Activated naive CD4-positive, alpha-beta T cell treated with anti-CD3 and anti-CD28 coated beads, Interleukin-2, amount 10 ng/mL, durations not matched to agents 7 days and 5 days (primary cell): Measurements from ENCODE around the gene KLRF1.

Source experiments
- CTCF ChIA-PET: fragments of 350-600 bp; sonication (Branson Sonifier 250); formaldehyde crosslinking; loops from one replicate; lab custom pipeline; 2021; ENCODE audit warnings: antibody characterized with exemption; lab: Charles Lee
- DNase-seq: peaks from one replicate; pipeline ENCODE4 v3.0.0-alpha.2; 2020
- H3K27ac Mint-ChIP-seq: one replicate; pipeline ENCODE4 v1.8.0; 2021; ENCODE audit warnings: mild to moderate bottlenecking, moderate library complexity, mixed read lengths
- H3K27me3 Mint-ChIP-seq: one replicate; pipeline ENCODE4 v1.8.0; 2021; ENCODE audit warnings: mild to moderate bottlenecking, mixed read lengths
- H3K36me3 Mint-ChIP-seq: one replicate; pipeline ENCODE4 v1.8.0; 2021; ENCODE audit warnings: mixed read lengths
- H3K4me1 Mint-ChIP-seq: one replicate; pipeline ENCODE4 v1.8.0; 2021; ENCODE audit warnings: mixed read lengths
- H3K4me3 Mint-ChIP-seq: one replicate; pipeline ENCODE4 v1.8.0; 2021; ENCODE audit warnings: mild to moderate bottlenecking, moderate library complexity, mixed read lengths
- H3K9me3 Mint-ChIP-seq: one replicate; pipeline ENCODE4 v1.8.0; 2021; ENCODE audit warnings: mixed read lengths

KLRF1 gene

DNA sequence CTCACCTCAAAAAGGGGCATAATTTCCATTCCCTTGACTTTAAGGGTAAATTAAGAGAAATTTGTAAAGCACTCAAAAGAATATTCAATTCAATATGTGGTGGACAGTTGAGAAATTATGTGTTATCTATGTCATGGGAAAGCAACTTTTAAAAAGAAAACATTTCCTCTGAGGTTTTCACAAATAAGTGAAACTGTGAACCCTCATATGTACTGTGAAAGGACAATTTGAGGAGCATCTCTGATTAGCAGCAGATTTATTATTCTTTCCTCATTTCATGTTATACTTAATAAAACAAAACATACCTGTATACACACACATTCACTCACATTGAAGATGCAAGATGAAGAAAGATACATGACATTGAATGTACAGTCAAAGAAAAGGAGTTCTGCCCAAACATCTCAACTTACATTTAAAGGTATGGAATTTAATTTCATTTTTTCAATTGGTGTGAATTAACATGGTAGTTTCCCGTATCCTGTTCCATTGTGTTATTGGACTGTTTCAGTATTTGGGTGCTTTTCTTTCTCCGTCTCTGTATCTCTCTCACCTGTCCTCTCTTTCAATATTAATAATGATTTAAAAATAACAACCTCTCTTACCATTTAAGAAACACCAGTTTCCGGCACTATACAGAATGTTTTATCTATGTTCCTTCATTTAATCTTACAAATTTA is at the start of gene KLRF1:
KLRF1 (plus strand) TSS at position 273 of the 680 bp plus-strand sequence; CDS start at position 337, 64 bp downstream.
- CTCF ChIA-PET: no interaction called here
- no peaks in the 10 kb centered on the region for H3K9me3 Mint-ChIP-seq
- no peak for DNase-seq
- peaks cover 27% of the 10 kb centered on the region for H3K27me3 Mint-ChIP-seq
- H3K27ac Mint-ChIP-seq: no peak within 1 kb of the TSS
- no peaks in the 10 kb centered on the region for H3K36me3 Mint-ChIP-seq
- no peaks in the 10 kb centered on the region for H3K4me1 Mint-ChIP-seq
- H3K4me3 Mint-ChIP-seq: no peak within 1 kb of the TSS

DNA sequence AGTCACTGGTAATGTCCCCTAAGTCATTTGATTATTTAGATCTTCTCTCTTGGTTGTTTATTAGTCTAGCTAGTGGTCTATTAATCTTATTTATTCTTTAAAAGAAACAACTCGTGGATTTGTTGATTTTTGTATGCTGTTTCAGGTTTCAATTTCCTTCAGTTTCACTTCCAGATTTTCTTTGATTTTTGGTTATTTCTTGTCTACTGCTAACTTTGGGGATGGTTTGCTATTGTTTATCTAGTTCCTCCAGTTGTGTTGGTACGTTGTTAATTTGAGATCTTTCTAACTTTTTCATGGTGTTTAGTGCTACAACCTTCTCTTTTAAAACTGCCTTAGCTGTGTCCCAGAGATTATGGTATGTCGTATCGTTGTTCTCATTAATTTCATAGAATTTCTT is 48.1 kb upstream of the KLRF1 start:
- CTCF ChIA-PET: no interaction called here
- no peak overlapping the region for H3K27ac Mint-ChIP-seq

DNA sequence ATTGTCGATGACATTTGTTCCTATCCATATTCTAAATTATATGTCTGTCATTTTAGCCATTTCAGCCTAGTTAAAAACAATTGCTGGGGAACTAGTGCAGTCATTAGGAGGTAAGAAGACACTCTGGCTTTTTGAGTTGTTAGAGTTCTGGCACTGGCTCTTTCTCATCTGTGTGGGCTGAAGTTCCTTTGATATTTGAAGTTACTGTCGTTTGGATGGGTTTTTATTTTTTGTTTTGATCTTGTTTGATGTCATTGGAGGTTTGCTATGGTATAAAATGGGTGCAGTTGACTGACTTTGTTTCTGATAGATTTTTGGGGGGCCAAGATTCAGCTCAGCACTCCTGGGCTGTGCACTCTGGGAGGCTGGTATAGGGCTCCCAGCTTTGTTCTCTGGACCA is 45.9 kb upstream of the KLRF1 start:
- Mint-ChIP-seq H3K27ac (no peak overlapping the region), H3K27me3 (no peaks in the 10 kb centered on the region), H3K4me3 (no peak overlapping the region), H3K4me1 (peaks cover 62% of the 10 kb centered on the region), H3K9me3 (peaks cover 10% of the 10 kb centered on the region), H3K36me3 (peaks cover 12% of the 10 kb centered on the region)
- CTCF ChIA-PET: interaction anchor here (0.8 kb wide), 1 partner anchor 9 kb away, joined by 3 read pairs; no protein-coding TSS in a partner anchor
- no peak for DNase-seq

More for the DNA sequence above, 48.1 kb upstream of the KLRF1 start:
- Mint-ChIP-seq H3K9me3 (peaks cover 10% of the 10 kb centered on the region), H3K36me3 (peaks cover 12% of the 10 kb centered on the region), H3K27me3 (no peaks in the 10 kb centered on the region), H3K4me1 (peaks cover 72% of the 10 kb centered on the region), H3K4me3 (no peak overlapping the region)
- no peak for DNase-seq

DNA sequence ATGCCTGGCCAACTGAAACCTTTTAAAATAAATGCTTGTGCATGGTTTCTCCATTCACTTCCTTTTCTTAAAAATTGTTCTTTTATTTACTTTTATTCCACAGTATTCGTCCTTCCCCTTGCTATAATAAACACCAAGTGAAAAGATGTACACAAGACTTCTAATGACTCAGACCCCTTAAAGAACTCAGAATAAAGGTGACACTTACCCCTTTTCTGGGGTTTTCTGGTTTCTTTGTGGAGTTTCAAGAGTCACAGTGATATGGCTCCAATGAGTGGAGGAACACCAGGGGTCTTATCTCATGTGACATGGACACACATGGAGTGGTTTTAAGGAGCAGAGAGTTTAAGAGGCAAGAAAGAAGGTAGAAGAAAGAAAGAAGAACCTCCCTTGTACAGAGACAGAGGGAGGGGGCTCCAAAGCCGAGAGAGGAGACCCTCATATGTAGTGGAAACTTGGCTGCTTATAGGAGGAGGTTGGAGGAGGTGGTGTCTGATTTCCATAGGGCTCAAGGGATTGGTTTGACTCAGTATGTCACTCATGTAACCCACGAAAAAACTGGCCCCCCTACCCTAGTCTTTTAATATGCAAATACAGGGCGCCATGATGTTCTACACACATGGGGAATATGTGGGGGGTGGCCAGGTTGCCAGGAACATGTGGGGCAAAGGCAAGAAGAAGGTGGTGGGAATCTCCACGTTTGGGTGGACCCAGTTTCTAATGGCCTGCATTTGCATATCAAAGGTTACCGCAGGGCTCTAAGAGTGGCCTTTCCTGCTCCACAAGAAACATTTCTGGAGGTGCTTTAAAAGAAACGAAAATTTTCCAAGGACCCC is 44.5 kb upstream of the KLRF1 start:
- Mint-ChIP-seq H3K9me3 (peaks cover 10% of the 10 kb centered on the region), H3K27ac (no peak overlapping the region), H3K36me3 (peaks cover 12% of the 10 kb centered on the region), H3K27me3 (no peaks in the 10 kb centered on the region), H3K4me1 (peaks cover 60% of the 10 kb centered on the region), H3K4me3 (no peak overlapping the region)
- no peak for DNase-seq
- CTCF ChIA-PET: no interaction called here

DNA sequence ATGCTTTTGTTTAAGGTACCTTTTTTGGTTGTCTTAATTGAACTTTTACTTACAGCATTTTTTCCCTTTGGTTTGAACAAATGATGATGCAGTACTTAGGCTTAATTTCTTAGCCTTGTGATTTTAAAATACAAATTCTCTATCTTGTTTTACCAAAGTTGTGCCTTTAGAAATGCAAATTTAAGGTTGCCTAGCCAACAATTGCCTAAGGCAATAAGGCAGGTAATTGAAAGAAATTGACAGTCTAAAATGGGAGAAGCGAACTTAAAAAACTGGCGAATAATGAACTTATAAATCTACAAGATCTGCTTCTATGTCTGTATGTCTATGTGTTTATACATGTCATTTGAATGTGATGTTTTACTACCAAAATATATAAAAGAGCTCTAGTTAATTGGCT is 43.0 kb upstream of the KLRF1 start:
- no peak for DNase-seq
- Mint-ChIP-seq H3K27ac (no peak overlapping the region), H3K27me3 (no peaks in the 10 kb centered on the region), H3K4me1 (peaks cover 55% of the 10 kb centered on the region), H3K9me3 (peaks cover 9% of the 10 kb centered on the region), H3K36me3 (peaks cover 13% of the 10 kb centered on the region), H3K4me3 (no peak overlapping the region)
- CTCF ChIA-PET: interaction anchor here (0.8 kb wide), 1 partner anchor 36 kb away, joined by 3 read pairs; no protein-coding TSS in a partner anchor

- Mint-ChIP-seq H3K27ac (no peak overlapping the region), H3K4me1 (peaks cover 51% of the 10 kb centered on the region), H3K4me3 (no peak overlapping the region), H3K36me3 (peaks cover 14% of the 10 kb centered on the region), H3K9me3 (peaks cover 6% of the 10 kb centered on the region), H3K27me3 (no peaks in the 10 kb centered on the region)
- CTCF ChIA-PET: interaction anchor here (0.8 kb wide), 1 partner anchor 36 kb away, joined by 3 read pairs; no protein-coding TSS in a partner anchor
- DNase-seq: no peak
Observed at GRCh38 chr12:9784816-9785215, 42.5 kb upstream of the KLRF1 start.

GRCh38 chr12:9786726-9787717 is 40.3 kb upstream of the KLRF1 start:
- Mint-ChIP-seq H3K27ac (no peak overlapping the region), H3K27me3 (no peaks in the 10 kb centered on the region), H3K4me1 (peaks cover 49% of the 10 kb centered on the region), H3K36me3 (peaks cover 18% of the 10 kb centered on the region), H3K9me3 (peaks cover 11% of the 10 kb centered on the region), H3K4me3 (no peak overlapping the region)
- DNase-seq: no peak
- CTCF ChIA-PET: interaction anchor here (0.9 kb wide), 1 partner anchor 10 kb away, joined by 3 read pairs; no protein-coding TSS in a partner anchor

DNA sequence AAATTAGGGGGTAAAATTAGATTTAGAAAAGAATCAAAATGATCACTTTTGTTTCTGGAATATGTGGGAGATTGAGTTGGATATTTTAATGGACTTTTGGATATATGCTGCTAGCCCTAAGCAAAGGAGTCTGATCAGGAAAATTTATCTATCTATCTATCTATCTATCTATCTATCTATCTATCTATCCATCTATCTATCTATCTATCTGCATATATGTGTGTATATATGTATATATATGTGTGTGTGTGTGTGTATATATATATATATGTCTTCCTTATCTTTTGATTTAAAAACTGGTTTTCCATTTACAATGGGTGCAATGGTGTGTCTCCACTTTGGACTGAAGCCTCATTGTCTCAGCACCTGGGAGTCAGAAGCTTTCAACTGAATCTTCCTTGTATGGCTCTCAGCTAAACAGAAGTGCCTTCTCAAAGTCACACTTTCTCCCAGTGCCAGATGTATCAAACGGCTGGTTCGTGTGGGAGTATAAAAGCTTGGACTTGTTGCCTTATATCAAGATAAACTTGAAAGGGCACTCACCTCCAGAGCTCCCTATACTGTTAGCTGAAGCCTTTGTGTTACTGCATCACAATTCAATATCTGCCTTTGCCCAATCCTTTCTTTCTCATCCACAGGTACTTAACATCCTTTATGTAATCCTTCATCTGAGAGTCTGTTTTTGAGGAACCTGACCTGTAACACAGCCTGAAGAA is 34.9 kb upstream of the KLRF1 start:
- H3K4me1 Mint-ChIP-seq: peaks cover 72% of the 10 kb centered on the region
- DNase-seq: no peak
- no peak overlapping the region for H3K4me3 Mint-ChIP-seq
- CTCF ChIA-PET: no interaction called here
- no peaks in the 10 kb centered on the region for H3K27me3 Mint-ChIP-seq
- H3K36me3 Mint-ChIP-seq: peaks cover 25% of the 10 kb centered on the region
- no peak overlapping the region for H3K27ac Mint-ChIP-seq
- H3K9me3 Mint-ChIP-seq: peaks cover 12% of the 10 kb centered on the region

GRCh38 chr12:9792961-9793617 is 34.2 kb upstream of the KLRF1 start:
- peak overlapping the region; percentile 95 for H3K27ac Mint-ChIP-seq

GRCh38 chr12:9793779-9794395 is 33.4 kb upstream of the KLRF1 start:
- Mint-ChIP-seq H3K4me3 (peak overlapping the region; percentile 74), H3K4me1 (peaks cover 71% of the 10 kb centered on the region), H3K27ac (peak overlapping the region; percentile 95), H3K9me3 (peaks cover 12% of the 10 kb centered on the region), H3K36me3 (peaks cover 25% of the 10 kb centered on the region), H3K27me3 (no peaks in the 10 kb centered on the region)
- no peak for DNase-seq
- CTCF ChIA-PET: interaction anchor here (0.7 to 10.7 kb wide), 3 partner anchors 25 to 42 kb away, joined by 4 to 657 read pairs (median 8); partner anchors contain the start of gene CD69

More at GRCh38 chr12:9792961-9793617, 34.2 kb upstream of the KLRF1 start:
- DNase-seq: no peak
- no peaks in the 10 kb centered on the region for H3K27me3 Mint-ChIP-seq
- CTCF ChIA-PET: no interaction called here
- H3K9me3 Mint-ChIP-seq: peaks cover 12% of the 10 kb centered on the region
- H3K36me3 Mint-ChIP-seq: peaks cover 25% of the 10 kb centered on the region
- peaks cover 71% of the 10 kb centered on the region for H3K4me1 Mint-ChIP-seq
- peak overlapping the region; percentile 74 for H3K4me3 Mint-ChIP-seq

- DNase-seq: no peak
- peak overlapping the region; percentile 95 for H3K27ac Mint-ChIP-seq
- H3K36me3 Mint-ChIP-seq: peaks cover 20% of the 10 kb centered on the region
- H3K27me3 Mint-ChIP-seq: no peaks in the 10 kb centered on the region
- peaks cover 12% of the 10 kb centered on the region for H3K9me3 Mint-ChIP-seq
- H3K4me1 Mint-ChIP-seq: peaks cover 67% of the 10 kb centered on the region
- CTCF ChIA-PET: interaction anchor here (0.7 to 10.7 kb wide), 4 partner anchors 23 to 43 kb away, joined by 3 to 657 read pairs (median 6); partner anchors contain the start of gene CD69
- H3K4me3 Mint-ChIP-seq: peak overlapping the region; percentile 74
Observed at GRCh38 chr12:9794484-9795093, 32.7 kb upstream of the KLRF1 start.

DNA sequence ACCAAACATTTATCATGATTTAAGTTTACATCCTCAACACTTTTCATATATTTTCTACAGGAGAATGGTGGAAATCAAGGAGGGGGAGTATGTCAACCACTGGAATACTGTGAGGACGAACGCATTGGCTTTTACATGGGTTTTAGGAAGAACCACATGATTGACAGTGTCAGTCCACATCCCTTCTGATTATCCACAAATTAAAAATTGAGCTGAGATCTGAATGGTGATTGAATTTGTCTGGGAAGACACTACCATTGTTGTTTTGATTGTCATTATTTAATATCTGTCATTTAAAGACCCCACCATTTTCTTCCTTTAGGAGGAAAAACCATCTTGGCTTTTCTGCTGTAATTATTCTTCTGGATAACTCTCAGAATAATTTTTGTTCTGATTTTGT is 31.3 kb upstream of the KLRF1 start:
- Mint-ChIP-seq H3K27me3 (no peaks in the 10 kb centered on the region), H3K4me3 (peak overlapping the region; percentile 74), H3K9me3 (peaks cover 3% of the 10 kb centered on the region), H3K36me3 (peaks cover 13% of the 10 kb centered on the region), H3K27ac (peak overlapping the region; percentile 95), H3K4me1 (peaks cover 64% of the 10 kb centered on the region)
- CTCF ChIA-PET: interaction anchor here (5.1 to 10.7 kb wide), 2 partner anchors 19 to 44 kb away, joined by 31 to 657 read pairs; partner anchors contain the start of gene CD69
- no peak for DNase-seq
